Testis (tissue), 2 donors: Measurements from ENCODE around the gene PAPPA.

ENCODE experiments used
- POLR2A ChIP-seq: fragments of 450-650 bp; IDR thresholded peaks from one replicate; pipeline ENCODE4 v1.6.1; 2017; ENCODE audit warnings: antibody characterized with exemption, mild to moderate bottlenecking, moderate library complexity
- TF ChIP-seq, protein P1 (sequence below), 3 experiments: fragments of 450-650 bp in 2 of 3; fragments of 200-600 bp in 1 of 3; sonication (generic) in 1 of 3; IDR thresholded peaks; one replicate each; pipeline ENCODE4 v1.5.1; 2016 to 2019; ENCODE audit warnings: antibody characterized with exemption in 3 of 3, mild to moderate bottlenecking in 2 of 3, moderate library complexity in 1 of 3

DNA sequence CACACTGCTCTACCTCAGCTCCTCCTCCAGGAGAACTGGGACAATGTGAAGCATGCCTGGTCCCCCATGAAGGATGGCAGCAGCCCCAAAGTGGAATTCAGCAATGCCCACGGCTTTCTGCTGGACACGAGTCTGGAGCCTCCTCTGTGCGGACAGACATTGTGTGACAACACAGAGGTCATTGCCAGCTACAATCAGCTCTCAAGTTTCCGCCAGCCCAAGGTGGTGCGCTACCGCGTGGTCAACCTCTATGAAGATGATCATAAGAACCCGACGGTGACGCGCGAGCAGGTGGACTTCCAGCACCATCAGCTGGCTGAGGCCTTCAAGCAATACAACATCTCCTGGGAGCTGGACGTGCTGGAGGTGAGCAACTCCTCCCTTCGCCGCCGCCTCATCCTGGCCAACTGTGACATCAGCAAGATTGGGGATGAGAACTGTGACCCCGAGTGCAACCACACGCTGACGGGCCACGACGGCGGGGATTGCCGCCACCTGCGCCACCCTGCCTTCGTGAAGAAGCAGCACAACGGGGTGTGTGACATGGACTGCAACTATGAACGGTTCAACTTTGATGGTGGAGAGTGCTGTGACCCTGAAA, 34.1 kb downstream of the PAPPA start:
- TF ChIP-seq, protein P1, sequence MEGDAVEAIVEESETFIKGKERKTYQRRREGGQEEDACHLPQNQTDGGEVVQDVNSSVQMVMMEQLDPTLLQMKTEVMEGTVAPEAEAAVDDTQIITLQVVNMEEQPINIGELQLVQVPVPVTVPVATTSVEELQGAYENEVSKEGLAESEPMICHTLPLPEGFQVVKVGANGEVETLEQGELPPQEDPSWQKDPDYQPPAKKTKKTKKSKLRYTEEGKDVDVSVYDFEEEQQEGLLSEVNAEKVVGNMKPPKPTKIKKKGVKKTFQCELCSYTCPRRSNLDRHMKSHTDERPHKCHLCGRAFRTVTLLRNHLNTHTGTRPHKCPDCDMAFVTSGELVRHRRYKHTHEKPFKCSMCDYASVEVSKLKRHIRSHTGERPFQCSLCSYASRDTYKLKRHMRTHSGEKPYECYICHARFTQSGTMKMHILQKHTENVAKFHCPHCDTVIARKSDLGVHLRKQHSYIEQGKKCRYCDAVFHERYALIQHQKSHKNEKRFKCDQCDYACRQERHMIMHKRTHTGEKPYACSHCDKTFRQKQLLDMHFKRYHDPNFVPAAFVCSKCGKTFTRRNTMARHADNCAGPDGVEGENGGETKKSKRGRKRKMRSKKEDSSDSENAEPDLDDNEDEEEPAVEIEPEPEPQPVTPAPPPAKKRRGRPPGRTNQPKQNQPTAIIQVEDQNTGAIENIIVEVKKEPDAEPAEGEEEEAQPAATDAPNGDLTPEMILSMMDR (IDR thresholded peaks at IDR 0.05), result no peak
- no peak for TF ChIP-seq POLR2A
